Psoas muscle (tissue), 8 donors: Measurements from ENCODE around the gene THAP7. TPM values are rescaled to one million over a fixed set of nuclear protein-coding genes. Genes with fewer than 3 reads are reported as not detected.
A peak's percentile ranks its signal among the peaks of the same experiment; 100 is the strongest.

Experiments
- ATAC-seq, 4 donors: fragments of 200-7000 bp; cut with Tn5 transposase; one replicate each; pipeline ENCODE4 v1.9.1; 2020; ENCODE audit warnings: moderate library complexity in 3 of 4, mild to moderate bottlenecking in 2 of 4
- DNase-seq, 2 donors: peaks; one replicate each; pipeline ENCODE4 v3.0.0-alpha.2; 2020
- H3K27ac ChIP-seq: fragments of 200-600 bp; one replicate; pipeline ENCODE4 v1.8.0; 2022
- H3K27me3 ChIP-seq, 3 donors: fragments of 200-600 bp in 1 of 3; one replicate each; pipeline versions ENCODE4 v1.6.1 to v1.8.0; 2013 to 2022; ENCODE audit warnings: low read length in 2 of 3, mild to moderate bottlenecking in 2 of 3, moderate library complexity in 1 of 3; ENCODE audit not compliant: insufficient read depth in 3 of 3
- H3K36me3 ChIP-seq, 2 donors: fragments of 200-600 bp in 1 of 2; one replicate each; pipeline versions ENCODE4 v1.6.1 to v1.8.0; 2013 to 2022; ENCODE audit warnings: low read depth in 1 of 2, mild to moderate bottlenecking in 1 of 2, moderate library complexity in 1 of 2; ENCODE audit not compliant: insufficient read depth in 1 of 2
- H3K4me1 ChIP-seq: fragments of 200-600 bp; one replicate; pipeline ENCODE4 v1.8.0; 2022
- H3K4me3 ChIP-seq: fragments of 200-600 bp; one replicate; pipeline ENCODE4 v1.8.0; 2022; ENCODE audit warnings: mild to moderate bottlenecking
- H3K9me3 ChIP-seq: fragments of 200-600 bp; one replicate; pipeline ENCODE4 v1.8.0; 2022
- WGBS, 3 donors: extraction: QIAGEN DNeasy Blood & Tissue Kit; methylation state at CpG; one replicate each; pipeline versions ENCODE4 v1.1.6 to v1.1.7; 2013; 5-methylcytosine and 5-hydroxymethylcytosine counted together
- intact Hi-C, 2 donors: fragments of 100-400 bp; cut with DNase I; formaldehyde crosslinking; loops; one replicate each; pipeline versions ENCODE4 v1.11.0 to v1.14.2; 2022
- polyA plus RNA-seq, 3 donors: library from polyadenylated mRNA; stranded (reverse); fragments of 200-250 nt; gene quantifications; one replicate each; pipeline ENCODE4 v1.2.3, GENCODE V29; 2013
- total RNA-seq, 4 donors: library from RNA; stranded (reverse); fragmentation: NEBNext Ultra II Directional in 2 of 4; extraction: Animal tissue kit (Norgen Biotek cat#: 25700) in 2 of 4; gene quantifications; one replicate each; pipeline versions ENCODE4 v1.2.1 to v1.2.4, GENCODE V29; 2021 to 2023
- TF ChIP-seq, protein P1 (sequence below): fragments of 200-600 bp; IDR thresholded peaks from one replicate; pipeline ENCODE4 v1.8.0; 2022; ENCODE audit warnings: antibody characterized with exemption
- donor health status: healthy with polysubstance abuse.
- donor health status: DM: no; HTN: no; CAD: no; lungs with moderate emphysema.
- donor health status: Bipolar disorder and iron deficiency.
- donor health status: healthy.
- donor health status: DM: yes; HTN: yes; CAD: no.
- donor health status: DM: no; HTN: no; CAD: no.
- donor health status: DM: no; HTN: no; CAD: no.
- donor health status: DM: yes; HTN: yes; CAD: no.

Gene THAP7
- total and polyA plus RNA-seq, 7 donors, result 25.2 to 67.5 (median 39.2) TPM

DNA sequence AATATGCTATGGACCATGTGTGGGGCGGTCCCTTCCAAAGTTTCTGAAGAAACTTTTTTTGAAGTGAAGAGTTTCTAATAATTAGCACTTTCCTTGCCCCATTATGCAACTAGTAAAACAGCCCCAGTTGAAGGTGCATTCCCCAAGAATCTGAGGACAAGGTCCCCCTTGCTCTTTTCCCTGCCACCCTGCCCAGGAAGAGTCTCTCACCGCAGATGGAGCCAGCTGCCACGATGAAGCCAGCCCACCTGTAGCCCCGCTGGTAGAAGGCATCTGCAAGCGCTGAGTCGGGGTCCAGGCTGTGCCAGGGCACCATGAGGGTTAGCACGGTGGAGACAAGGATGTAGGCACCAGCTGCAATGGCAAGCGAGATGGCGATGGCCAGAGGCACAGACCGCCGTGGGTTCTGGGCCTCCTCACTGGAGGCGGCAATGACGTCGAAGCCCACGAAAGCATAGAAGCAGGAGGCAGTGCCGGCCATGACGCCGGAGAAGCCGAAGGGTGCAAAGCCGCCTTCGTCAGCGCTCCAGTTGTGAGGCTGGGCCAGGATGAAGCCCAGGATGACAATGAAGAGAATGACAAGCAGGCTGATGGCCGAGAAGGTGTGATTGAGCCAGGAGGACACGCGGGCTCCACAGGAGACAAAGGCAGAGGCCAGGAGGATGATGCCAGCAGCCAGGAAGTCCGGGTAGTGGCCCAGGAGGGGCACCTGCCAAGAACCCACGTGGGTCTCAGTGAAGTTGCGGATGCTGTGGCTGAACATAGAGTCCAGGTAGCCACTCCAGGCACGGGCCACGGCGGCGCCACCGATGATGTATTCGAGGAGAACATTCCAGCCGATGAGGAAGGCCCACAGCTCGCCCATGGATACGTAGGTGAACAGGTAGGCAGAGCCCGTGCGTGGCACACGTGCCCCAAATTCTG lies 29.0 kb upstream of the THAP7 start:
- Histone ChIP-seq H3K27me3 (peaks cover 0 to 25% (median 6%) of the 10 kb centered on the region in 3 donors), H3K27ac (no peak overlapping the region), H3K4me1 (peaks cover 16% of the 10 kb centered on the region), H3K4me3 (no peak overlapping the region), H3K9me3 (no peaks in the 10 kb centered on the region), H3K36me3 (peaks cover 0 to 31% of the 10 kb centered on the region in 2 donors)
- DNase-seq (no peak), ATAC-seq (peak in 3 of 4 donors; percentile 0 to 4 (median 2))
- 77 to 80% (median 79%) methylated on average over 40 of the region's 40 CpGs for WGBS, 3 donors
- TF ChIP-seq, protein P1, sequence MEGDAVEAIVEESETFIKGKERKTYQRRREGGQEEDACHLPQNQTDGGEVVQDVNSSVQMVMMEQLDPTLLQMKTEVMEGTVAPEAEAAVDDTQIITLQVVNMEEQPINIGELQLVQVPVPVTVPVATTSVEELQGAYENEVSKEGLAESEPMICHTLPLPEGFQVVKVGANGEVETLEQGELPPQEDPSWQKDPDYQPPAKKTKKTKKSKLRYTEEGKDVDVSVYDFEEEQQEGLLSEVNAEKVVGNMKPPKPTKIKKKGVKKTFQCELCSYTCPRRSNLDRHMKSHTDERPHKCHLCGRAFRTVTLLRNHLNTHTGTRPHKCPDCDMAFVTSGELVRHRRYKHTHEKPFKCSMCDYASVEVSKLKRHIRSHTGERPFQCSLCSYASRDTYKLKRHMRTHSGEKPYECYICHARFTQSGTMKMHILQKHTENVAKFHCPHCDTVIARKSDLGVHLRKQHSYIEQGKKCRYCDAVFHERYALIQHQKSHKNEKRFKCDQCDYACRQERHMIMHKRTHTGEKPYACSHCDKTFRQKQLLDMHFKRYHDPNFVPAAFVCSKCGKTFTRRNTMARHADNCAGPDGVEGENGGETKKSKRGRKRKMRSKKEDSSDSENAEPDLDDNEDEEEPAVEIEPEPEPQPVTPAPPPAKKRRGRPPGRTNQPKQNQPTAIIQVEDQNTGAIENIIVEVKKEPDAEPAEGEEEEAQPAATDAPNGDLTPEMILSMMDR, result no peak
- intact Hi-C loops, result no loop called here

DNA sequence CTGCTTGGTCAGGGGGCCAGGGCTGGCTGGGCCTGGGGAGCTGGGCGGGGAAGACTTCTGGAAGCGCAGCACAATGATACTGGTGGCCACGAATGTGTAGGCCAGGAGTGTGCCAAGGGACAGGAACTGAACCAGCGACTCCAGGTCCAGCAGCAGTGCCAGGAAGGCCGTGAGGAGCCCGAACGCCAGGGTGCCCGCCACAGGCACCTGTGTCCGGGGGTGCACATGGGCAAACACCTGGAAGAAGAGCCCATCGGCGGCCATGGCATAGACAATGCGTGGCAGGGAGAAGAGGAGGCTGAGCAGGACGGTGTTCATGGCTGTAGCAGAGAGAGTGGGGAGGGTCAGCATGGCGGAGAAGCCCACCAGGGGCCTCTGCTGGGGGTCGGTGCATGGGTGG lies 28.1 kb upstream of the THAP7 start:
- Histone ChIP-seq H3K36me3 (peaks cover 0 to 34% of the 10 kb centered on the region in 2 donors), H3K27ac (no peak overlapping the region), H3K9me3 (no peaks in the 10 kb centered on the region), H3K4me3 (no peak overlapping the region), H3K4me1 (peaks cover 16% of the 10 kb centered on the region), H3K27me3 (peaks cover 0 to 25% (median 6%) of the 10 kb centered on the region in 3 donors)
- peak in 2 of 4 donors; percentile 6 to 12 for ATAC-seq
- WGBS, 3 donors, result 72 to 80% (median 73%) methylated on average over 14 to 15 of the region's 15 CpGs
- TF ChIP-seq, protein P1, result no peak
- DNase-seq, result no peak
- intact Hi-C loops, result no loop called here

DNA sequence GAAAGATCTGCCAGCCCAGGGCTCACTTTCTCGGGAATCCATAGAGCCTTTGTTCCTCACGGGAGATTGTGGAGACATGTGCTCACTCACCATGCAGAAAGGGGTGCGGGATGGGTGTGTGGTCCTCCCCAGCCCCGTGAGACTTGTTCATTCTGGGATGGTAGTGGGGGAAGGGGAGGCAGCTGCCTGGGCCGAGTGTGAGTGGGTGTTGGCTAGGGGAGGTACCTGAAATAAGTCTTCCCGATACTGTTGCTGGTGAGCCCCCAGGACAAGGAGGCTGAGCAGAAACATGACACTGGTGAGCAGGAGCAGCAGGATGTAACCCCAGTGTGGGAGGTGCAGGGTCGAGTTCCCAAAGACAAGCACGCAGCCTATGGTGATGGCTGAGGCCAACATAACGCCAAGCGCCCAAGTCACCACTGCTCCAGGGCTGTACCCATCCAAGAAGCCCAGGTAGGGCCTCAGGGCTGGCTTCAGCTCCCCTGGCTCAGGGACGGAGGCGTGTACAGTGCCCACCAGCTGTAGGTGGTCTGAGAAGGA lies 27.6 kb upstream of the THAP7 start:
- peaks cover 16% of the 10 kb centered on the region for H3K4me1 ChIP-seq
- WGBS, 3 donors, result 47 to 58% (median 49%) methylated on average over 12 of the region's 12 CpGs
- H3K27me3 ChIP-seq, result peaks cover 0 to 25% (median 6%) of the 10 kb centered on the region in 3 donors
- H3K36me3 ChIP-seq, result peaks cover 0 to 34% of the 10 kb centered on the region in 2 donors
- no peak overlapping the region for H3K4me3 ChIP-seq
- TF ChIP-seq, protein P1, result no peak
- ATAC-seq (peak; percentile 3 to 25 (median 11)), DNase-seq (no peak)
- intact Hi-C loops, result no loop called here
- no peak overlapping the region for H3K27ac ChIP-seq
- H3K9me3 ChIP-seq, result no peaks in the 10 kb centered on the region

DNA sequence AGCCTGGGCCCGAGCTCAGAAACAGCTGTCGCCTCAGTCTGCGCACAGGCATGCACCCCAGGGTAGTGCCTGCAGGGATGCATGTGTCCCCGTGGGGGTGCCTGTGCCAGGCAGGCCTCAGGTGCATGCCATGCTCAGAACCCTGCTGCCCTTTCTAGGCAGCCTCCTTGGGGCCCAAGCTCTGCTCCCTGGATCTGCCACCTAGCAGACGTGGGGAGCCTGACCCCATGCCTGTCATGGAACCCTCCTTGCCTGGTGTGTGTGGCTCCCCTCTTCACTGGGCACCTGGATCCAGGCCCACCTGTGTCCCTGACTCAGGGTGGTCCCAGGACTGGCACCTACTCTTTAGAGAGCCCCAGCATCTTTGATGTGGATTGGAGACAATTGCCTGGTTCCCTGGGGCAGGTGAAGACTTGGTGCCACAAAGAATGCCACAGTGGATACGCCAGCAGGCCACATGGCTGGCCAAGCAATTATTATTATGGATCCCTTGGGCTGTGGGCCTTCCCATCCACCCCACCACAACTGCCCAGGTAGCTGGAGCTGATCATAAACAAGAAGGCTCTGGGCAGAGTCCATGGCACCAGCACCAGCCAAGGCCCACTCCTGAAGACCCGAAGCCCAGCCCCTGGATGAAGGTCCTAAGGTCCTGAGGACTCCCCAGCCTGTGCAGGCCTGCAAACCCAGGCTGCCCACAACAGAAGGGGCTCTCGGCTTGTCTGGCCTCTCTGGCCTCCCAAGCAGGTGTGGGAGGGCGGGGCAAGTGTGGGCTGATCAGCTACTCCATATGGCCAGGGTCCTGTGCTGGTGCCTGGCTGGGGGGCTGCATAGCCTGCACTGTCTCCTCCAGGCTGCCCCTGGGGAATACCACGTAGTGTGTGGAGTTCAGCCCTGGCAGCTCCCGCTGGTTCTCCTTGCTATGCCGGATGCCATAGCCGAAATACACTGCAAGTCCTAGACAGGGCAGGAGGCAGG lies 26.6 kb upstream of the THAP7 start:
- peak in 1 of 4 donors; percentile 10 for ATAC-seq
- Histone ChIP-seq H3K36me3 (peaks cover 0 to 35% of the 10 kb centered on the region in 2 donors), H3K27me3 (peaks cover 0 to 25% (median 6%) of the 10 kb centered on the region in 3 donors), H3K4me3 (no peak overlapping the region), H3K9me3 (no peaks in the 10 kb centered on the region), H3K4me1 (peaks cover 16% of the 10 kb centered on the region), H3K27ac (no peak overlapping the region)
- no peak for DNase-seq
- TF ChIP-seq, protein P1, result no peak
- 69 to 82% (median 73%) methylated on average over 9 to 13 of the region's 13 CpGs for WGBS, 3 donors
- intact Hi-C loops, result no loop called here
